ENCODE results near the gene GZMM.

The GZMM gene

GRCh38 chr19:514166-514663 is 29.6 kb upstream of the GZMM start:
- Histone ChIP-seq H3K9me3 (ENCODE audit: control insufficient read depth in 1 of 2, low read length in 2 of 2) (no peaks in the 10 kb centered on the region), H3K4me1 (ENCODE audit: control insufficient read depth in 1 of 2, insufficient read depth in 2 of 2, low read length in 2 of 2) (peaks cover 0 to 22% of the 10 kb centered on the region in 2 donors), H3K27me3 (ENCODE audit: low read depth, low read length) (no peaks in the 10 kb centered on the region), H3K36me3 (ENCODE audit: control insufficient read depth in 1 of 2, insufficient read depth in 2 of 2, low read length in 2 of 2) (peaks cover 0 to 6% of the 10 kb centered on the region in 2 donors), H3K27ac (ENCODE audit: low read length) (no peak overlapping the region), H3K4me3 (ENCODE audit: low read depth in 1 of 2, low read length in 2 of 2) (no peak overlapping the region)

GRCh38 chr19:517721-518597 is 25.9 kb upstream of the GZMM start:
- Histone ChIP-seq H3K4me1 (ENCODE audit: control insufficient read depth in 1 of 2, insufficient read depth in 2 of 2, low read length in 2 of 2) (peaks cover 0 to 2% of the 10 kb centered on the region in 2 donors), H3K27ac (ENCODE audit: low read length) (no peak overlapping the region), H3K36me3 (ENCODE audit: control insufficient read depth in 1 of 2, insufficient read depth in 2 of 2, low read length in 2 of 2) (peaks cover 0 to 7% of the 10 kb centered on the region in 2 donors), H3K9me3 (ENCODE audit: control insufficient read depth in 1 of 2, low read length in 2 of 2) (no peaks in the 10 kb centered on the region), H3K4me3 (ENCODE audit: low read depth in 1 of 2, low read length in 2 of 2) (no peak overlapping the region), H3K27me3 (ENCODE audit: low read depth, low read length) (no peaks in the 10 kb centered on the region)

- peaks cover 0 to 7% of the 10 kb centered on the region in 2 donors for H3K36me3 ChIP-seq (ENCODE audit: control insufficient read depth in 1 of 2, insufficient read depth in 2 of 2, low read length in 2 of 2)
- no peak overlapping the region for H3K27ac ChIP-seq (ENCODE audit: low read length)
- H3K27me3 ChIP-seq (ENCODE audit: low read depth, low read length), result no peaks in the 10 kb centered on the region
- no peaks in the 10 kb centered on the region for H3K9me3 ChIP-seq (ENCODE audit: control insufficient read depth in 1 of 2, low read length in 2 of 2)
- H3K4me3 ChIP-seq (ENCODE audit: low read depth in 1 of 2, low read length in 2 of 2), result no peak overlapping the region
- H3K4me1 ChIP-seq (ENCODE audit: control insufficient read depth in 1 of 2, insufficient read depth in 2 of 2, low read length in 2 of 2), result no peaks in the 10 kb centered on the region
These were observed 25.1 kb upstream of the GZMM start for GRCh38 chr19:518598-519231.

GRCh38 chr19:519449-519865 is 24.4 kb upstream of the GZMM start:
- no peaks in the 10 kb centered on the region for H3K9me3 ChIP-seq (ENCODE audit: control insufficient read depth in 1 of 2, low read length in 2 of 2)
- H3K27me3 ChIP-seq (ENCODE audit: low read depth, low read length), result no peaks in the 10 kb centered on the region
- H3K4me1 ChIP-seq (ENCODE audit: control insufficient read depth in 1 of 2, insufficient read depth in 2 of 2, low read length in 2 of 2), result no peaks in the 10 kb centered on the region
- peaks cover 0 to 7% of the 10 kb centered on the region in 2 donors for H3K36me3 ChIP-seq (ENCODE audit: control insufficient read depth in 1 of 2, insufficient read depth in 2 of 2, low read length in 2 of 2)
- no peak overlapping the region for H3K27ac ChIP-seq (ENCODE audit: low read length)
- H3K4me3 ChIP-seq (ENCODE audit: low read depth in 1 of 2, low read length in 2 of 2), result no peak overlapping the region

- no peak overlapping the region for H3K27ac ChIP-seq (ENCODE audit: low read length)
- no peaks in the 10 kb centered on the region for H3K9me3 ChIP-seq (ENCODE audit: control insufficient read depth in 1 of 2, low read length in 2 of 2)
- no peak overlapping the region for H3K4me3 ChIP-seq (ENCODE audit: low read depth in 1 of 2, low read length in 2 of 2)
- no peaks in the 10 kb centered on the region for H3K4me1 ChIP-seq (ENCODE audit: control insufficient read depth in 1 of 2, insufficient read depth in 2 of 2, low read length in 2 of 2)
- peaks cover 0 to 7% of the 10 kb centered on the region in 2 donors for H3K36me3 ChIP-seq (ENCODE audit: control insufficient read depth in 1 of 2, insufficient read depth in 2 of 2, low read length in 2 of 2)
- no peaks in the 10 kb centered on the region for H3K27me3 ChIP-seq (ENCODE audit: low read depth, low read length)
These were observed 21.1 kb upstream of the GZMM start for GRCh38 chr19:522726-523125.

- Histone ChIP-seq H3K27me3 (ENCODE audit: low read depth, low read length) (no peaks in the 10 kb centered on the region), H3K4me3 (ENCODE audit: low read depth in 1 of 2, low read length in 2 of 2) (no peak overlapping the region), H3K4me1 (ENCODE audit: control insufficient read depth in 1 of 2, insufficient read depth in 2 of 2, low read length in 2 of 2) (no peaks in the 10 kb centered on the region), H3K27ac (ENCODE audit: low read length) (no peak overlapping the region), H3K36me3 (ENCODE audit: control insufficient read depth in 1 of 2, insufficient read depth in 2 of 2, low read length in 2 of 2) (peaks cover 0 to 7% of the 10 kb centered on the region in 2 donors), H3K9me3 (ENCODE audit: control insufficient read depth in 1 of 2, low read length in 2 of 2) (no peaks in the 10 kb centered on the region)
These were observed 19.7 kb upstream of the GZMM start for GRCh38 chr19:524062-524674.

- H3K4me3 ChIP-seq (ENCODE audit: low read depth in 1 of 2, low read length in 2 of 2), result no peak overlapping the region
- H3K4me1 ChIP-seq (ENCODE audit: control insufficient read depth in 1 of 2, insufficient read depth in 2 of 2, low read length in 2 of 2), result no peaks in the 10 kb centered on the region
- H3K27ac ChIP-seq (ENCODE audit: low read length), result no peak overlapping the region
- H3K27me3 ChIP-seq (ENCODE audit: low read depth, low read length), result no peaks in the 10 kb centered on the region
- H3K36me3 ChIP-seq (ENCODE audit: control insufficient read depth in 1 of 2, insufficient read depth in 2 of 2, low read length in 2 of 2), result peaks cover 0 to under 1% of the 10 kb centered on the region in 2 donors
- H3K9me3 ChIP-seq (ENCODE audit: control insufficient read depth in 1 of 2, low read length in 2 of 2), result no peaks in the 10 kb centered on the region
These were observed 18.8 kb upstream of the GZMM start for GRCh38 chr19:525029-525428.

- H3K36me3 ChIP-seq (ENCODE audit: control insufficient read depth in 1 of 2, insufficient read depth in 2 of 2, low read length in 2 of 2), result no peaks in the 10 kb centered on the region
- no peaks in the 10 kb centered on the region for H3K27me3 ChIP-seq (ENCODE audit: low read depth, low read length)
- no peak overlapping the region for H3K4me3 ChIP-seq (ENCODE audit: low read depth in 1 of 2, low read length in 2 of 2)
- no peaks in the 10 kb centered on the region for H3K9me3 ChIP-seq (ENCODE audit: control insufficient read depth in 1 of 2, low read length in 2 of 2)
- H3K4me1 ChIP-seq (ENCODE audit: control insufficient read depth in 1 of 2, insufficient read depth in 2 of 2, low read length in 2 of 2), result no peaks in the 10 kb centered on the region
- H3K27ac ChIP-seq (ENCODE audit: low read length), result no peak overlapping the region
These were observed 17.9 kb upstream of the GZMM start for GRCh38 chr19:525857-526419.

GRCh38 chr19:530134-531008 is 13.5 kb upstream of the GZMM start:
- Histone ChIP-seq H3K36me3 (ENCODE audit: control insufficient read depth in 1 of 2, insufficient read depth in 2 of 2, low read length in 2 of 2) (no peaks in the 10 kb centered on the region), H3K27me3 (ENCODE audit: low read depth, low read length) (no peaks in the 10 kb centered on the region), H3K4me3 (ENCODE audit: low read depth in 1 of 2, low read length in 2 of 2) (peak overlapping the region; percentile 52 to 92), H3K9me3 (ENCODE audit: control insufficient read depth in 1 of 2, low read length in 2 of 2) (no peaks in the 10 kb centered on the region), H3K4me1 (ENCODE audit: control insufficient read depth in 1 of 2, insufficient read depth in 2 of 2, low read length in 2 of 2) (peaks cover 11 to 23% of the 10 kb centered on the region in 2 donors), H3K27ac (ENCODE audit: low read length) (peak overlapping the region; percentile 16)

- Histone ChIP-seq H3K36me3 (ENCODE audit: control insufficient read depth in 1 of 2, insufficient read depth in 2 of 2, low read length in 2 of 2) (peaks cover 0 to 5% of the 10 kb centered on the region in 2 donors), H3K4me1 (ENCODE audit: control insufficient read depth in 1 of 2, insufficient read depth in 2 of 2, low read length in 2 of 2) (peaks cover 11 to 24% of the 10 kb centered on the region in 2 donors), H3K4me3 (ENCODE audit: low read depth in 1 of 2, low read length in 2 of 2) (peak overlapping the region; percentile 52 to 92), H3K27me3 (ENCODE audit: low read depth, low read length) (no peaks in the 10 kb centered on the region), H3K9me3 (ENCODE audit: control insufficient read depth in 1 of 2, low read length in 2 of 2) (no peaks in the 10 kb centered on the region), H3K27ac (ENCODE audit: low read length) (peak overlapping the region; percentile 16)
These were observed 12.7 kb upstream of the GZMM start for GRCh38 chr19:531009-531752.
